HG02852 (cell line): ENCODE measurements around the gene IFT20.
A peak's percentile ranks its signal among the peaks of the same experiment; 100 is the strongest.

Source experiments
- ATAC-seq: cut with Tn5 transposase; IDR thresholded peaks from one replicate; pipeline ENCODE4 v1.9.1; 2021; ENCODE audit warnings: mild to moderate bottlenecking, moderate library complexity; ENCODE audit not compliant: unreplicated experiment

IFT20 gene

DNA sequence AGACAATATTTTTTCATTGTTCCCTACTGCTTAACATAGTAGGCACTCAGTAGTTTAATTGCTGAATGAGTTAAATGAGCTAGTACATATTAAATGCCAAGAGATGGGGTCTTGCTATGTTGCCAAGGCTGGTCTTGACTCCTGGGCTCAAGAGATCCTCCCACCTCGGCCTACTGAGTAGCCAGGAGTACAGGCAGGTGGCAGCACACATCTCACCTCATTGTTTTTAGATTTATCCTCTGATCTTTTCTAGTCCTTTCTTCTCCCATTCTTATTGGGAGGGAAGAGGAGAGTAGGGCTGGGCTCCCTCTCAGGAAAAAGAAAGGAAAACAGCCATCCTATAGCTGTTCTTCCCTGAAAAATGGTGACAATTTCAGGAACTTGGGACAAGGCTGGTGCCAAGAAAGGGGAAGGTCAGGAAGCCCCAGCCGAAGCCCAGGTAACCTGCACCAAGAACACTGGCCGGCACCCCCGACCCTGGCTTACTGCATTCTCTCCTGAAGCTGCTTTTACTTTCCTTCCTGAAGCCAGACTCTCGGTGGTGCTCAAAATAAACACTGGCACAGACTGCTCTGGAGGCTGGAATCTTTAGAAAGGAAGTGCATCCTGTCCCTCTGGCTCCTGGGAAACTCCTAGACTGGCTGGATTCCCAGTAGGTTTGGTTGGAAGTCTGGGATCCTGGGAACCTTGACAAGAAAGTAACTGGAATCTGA lies 2.9 kb upstream of the IFT20 start:
- no peak for ATAC-seq

DNA sequence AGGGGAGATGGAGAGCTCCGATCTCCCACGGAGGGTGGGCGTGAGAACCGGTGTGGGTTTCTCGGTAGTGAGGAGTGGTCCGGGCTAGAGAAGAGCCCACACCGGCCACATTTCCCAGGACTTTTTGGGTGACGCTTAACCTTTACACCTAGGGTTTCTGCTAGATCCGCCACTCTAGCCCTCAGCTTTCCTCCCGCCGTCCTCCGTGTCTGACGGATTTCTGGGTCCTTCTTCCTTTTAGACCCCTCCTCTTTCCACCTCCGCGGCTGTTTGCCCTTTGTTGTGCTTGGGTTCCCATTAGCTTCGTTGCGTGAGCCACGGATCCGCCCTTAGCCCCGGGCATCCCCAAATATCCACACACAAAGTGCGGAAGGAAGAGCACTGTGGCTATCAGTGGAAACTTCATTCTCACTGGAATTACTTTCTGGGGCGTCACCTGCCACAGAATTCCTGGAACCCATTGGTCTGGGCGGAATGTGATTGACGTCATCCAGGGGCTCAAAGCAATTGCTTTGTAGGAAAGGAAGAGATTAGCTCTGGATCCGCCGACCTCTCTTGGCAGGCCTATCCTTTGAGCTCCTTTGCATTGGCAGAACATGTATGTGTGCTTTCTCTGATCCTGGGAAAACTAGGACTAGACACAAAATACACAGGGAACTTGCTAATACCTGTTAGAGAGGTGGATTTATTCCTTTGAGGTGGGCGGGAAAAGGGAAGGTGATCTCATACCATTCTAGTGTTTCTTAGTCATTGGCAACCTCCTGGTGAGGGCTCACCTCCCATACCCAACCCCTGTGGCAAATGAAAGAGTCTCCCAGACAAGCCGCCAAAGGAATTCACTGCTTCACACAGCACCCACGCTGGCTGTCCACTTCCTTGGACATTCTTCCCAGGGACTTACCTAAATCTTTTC lies 943 bp upstream of the IFT20 start:
- ATAC-seq = no peak

DNA sequence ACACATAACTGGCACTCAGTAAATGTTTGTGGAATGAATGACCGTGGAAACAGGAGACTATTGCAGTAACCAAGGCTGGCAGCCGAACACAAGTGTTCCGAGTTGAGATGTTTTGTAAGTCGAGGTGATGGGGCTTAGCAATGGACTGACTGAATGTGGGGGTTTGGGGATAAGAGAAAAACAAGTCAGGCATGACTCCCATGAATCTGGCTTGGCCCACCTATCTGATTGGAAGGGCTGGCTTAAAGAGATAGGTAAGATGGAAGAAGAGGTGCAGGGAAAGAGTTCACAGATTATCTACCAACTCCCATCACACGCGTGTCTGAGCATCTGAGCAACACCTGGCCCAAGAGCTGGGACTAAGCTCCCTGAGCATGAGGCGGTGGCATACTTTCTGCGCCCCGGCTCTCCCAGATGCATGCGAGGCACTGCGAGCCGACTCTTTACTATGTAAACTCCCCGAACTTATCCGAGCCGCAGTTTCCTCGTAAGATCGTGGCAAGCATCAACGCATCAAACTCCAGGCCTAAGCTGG lies 539 bp downstream of the IFT20 start:
- ATAC-seq = no peak

DNA sequence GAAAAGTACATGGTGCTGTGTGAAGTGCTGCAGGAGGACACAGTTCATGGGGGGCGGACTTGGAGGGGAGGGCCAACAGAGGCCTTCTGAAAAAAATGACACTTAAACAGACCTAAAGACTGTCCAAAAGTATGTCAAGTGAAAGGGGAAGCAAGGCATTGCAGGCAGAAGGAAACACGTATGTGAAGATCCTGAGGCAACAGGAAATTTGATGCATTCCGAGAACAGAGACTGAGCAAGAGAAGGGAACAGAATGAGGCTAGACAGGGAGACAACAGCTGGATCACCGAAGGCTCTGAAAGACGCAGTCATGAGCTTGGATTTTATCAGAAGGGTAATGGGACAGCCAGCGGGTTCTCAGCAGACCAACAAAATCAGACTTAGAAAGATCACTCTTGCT lies 1.1 kb downstream of the IFT20 start:
- no peak for ATAC-seq

DNA sequence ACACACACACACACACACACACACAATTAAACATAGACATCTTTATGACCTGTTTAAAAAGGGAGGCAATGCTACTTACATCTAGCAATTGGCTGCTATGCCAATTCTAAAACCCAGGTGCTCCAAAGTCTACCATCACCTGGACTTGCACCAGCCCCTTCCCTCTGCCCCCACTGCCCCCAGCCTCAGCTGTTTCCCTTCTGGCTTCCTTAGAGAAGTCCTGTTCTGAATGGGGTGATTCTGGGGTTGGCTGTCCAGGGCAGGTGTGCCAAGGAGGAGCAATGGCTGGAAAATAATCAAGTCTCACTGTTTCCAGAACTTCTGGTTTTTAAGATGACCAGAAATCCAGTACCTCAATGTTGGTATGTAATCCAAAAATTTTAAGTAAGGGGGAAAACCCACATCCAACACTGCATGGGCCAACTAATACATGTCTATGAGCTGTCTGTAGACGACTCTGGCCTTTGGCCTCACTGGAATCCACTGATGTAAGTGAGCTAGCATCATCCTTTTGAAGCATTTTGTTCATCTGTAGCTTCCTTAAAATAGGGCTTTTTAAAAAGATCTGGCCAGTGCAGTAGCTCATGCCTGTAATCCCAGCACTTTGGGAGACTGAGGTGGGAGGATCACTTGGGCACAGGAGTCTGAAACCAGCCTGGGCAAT lies 2.1 kb downstream of the IFT20 start:
- no peak for ATAC-seq

DNA sequence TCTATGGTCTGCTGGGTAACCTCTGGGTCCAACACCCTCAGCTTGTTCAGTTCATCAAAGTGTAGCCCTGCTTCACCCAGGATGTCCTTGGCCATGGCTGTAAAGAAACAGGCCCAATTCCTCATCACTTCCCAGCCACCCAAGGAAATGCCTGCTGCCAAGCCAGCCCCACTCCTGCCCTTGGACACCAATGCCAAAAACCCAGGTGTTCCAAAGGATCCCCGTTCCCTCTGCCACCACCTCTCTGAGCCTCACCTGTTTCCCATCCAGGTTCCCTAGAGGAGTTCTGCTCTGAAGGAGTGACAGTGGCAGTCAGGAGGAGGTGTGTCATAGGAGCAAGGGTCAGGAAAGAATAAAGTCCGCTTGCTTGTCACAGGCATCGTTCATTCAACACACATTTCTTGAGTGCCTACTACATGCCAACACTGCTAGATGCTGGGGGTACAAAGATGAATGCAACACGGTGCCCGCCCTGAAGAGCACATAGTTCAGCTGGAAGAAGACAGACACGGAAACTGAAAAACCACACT lies 3.3 kb downstream of the IFT20 start:
- no peak for ATAC-seq

DNA sequence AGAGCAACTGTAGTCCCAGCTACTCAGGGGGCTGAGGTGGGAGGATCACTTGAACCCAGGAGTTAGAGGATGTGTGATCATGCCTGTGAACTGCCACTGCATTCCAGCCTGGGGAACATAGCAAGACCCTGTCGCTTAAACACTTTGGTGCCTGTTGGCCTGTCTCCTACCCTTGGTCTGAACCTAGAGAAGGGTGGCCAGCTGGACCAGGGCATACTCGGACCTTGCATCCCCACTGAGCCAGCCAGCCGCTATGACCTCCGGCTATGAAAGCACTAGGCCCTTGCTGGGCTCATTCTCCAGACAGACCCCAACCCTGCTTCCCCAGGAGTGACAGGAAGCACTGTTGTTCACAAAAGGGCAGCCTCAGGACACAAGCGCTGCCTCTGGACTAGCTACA lies 4.6 kb downstream of the IFT20 start:
- ATAC-seq = no peak

DNA sequence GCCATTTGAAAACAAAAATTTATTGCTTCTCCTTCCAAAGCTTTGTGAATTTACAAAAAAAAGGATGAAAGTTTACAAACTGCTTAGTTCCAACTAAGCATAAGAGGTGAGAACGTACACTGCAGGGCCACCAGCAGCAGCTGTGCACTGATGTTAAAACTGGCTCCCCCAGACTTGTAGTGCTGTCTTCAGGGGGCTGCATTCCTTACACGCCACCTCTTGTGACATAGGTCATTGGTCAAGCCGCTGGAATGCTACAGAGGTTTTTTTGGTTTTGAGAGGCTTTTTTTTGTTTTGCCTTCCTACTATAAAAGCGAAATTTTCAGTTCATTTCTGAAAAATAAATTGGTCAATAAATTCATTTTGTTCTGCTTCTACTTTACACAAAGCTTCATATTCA lies 6.9 kb downstream of the IFT20 start:
- ATAC-seq = no peak

DNA sequence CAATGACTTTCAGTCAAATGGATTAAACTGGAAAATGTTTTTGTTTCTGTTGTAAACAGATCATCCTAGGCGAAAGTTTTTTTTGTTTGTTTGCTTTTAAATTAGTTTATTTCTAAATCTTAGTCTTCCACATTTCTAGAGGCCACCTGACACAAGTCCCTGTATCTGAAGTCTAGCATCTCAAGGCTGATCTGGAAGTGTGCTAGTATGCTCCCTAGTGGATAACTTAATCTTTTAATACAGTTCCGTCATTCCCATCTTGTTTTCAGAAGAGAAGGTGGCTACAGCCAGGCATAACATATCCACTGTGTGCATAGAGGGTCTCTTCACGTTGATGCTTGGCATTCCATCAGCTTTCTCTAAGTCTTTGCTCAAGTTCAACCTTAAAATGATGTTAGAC lies 7.6 kb downstream of the IFT20 start:
- no peak for ATAC-seq

DNA sequence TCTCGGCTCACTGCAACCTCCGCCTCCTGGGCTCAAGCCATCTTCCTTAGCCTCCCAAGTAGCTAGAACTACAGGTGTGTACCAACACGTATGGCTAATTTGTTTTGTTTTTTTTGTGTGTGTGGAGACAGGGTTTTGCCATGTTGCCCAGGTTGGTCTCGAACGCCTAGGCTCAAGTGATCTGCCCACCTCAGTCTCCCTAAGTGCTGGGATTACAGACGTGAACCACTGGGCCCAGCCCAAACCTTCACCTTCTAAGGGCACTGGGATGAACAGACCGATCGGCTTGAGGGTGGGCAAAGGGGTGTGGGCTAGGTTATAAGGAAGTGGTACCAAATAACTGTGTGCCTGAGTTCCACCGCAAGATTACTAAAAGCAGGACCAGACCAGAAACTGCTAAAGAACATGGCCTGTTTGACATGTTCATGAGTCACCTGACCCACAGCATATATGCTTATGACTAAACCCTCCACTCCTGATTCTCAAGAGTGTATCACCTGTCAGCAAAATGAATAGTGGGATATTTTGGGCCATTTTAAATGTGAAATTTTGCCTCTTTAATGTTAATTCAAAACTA lies 8.2 kb downstream of the IFT20 start:
- ATAC-seq = peak; percentile 43

DNA sequence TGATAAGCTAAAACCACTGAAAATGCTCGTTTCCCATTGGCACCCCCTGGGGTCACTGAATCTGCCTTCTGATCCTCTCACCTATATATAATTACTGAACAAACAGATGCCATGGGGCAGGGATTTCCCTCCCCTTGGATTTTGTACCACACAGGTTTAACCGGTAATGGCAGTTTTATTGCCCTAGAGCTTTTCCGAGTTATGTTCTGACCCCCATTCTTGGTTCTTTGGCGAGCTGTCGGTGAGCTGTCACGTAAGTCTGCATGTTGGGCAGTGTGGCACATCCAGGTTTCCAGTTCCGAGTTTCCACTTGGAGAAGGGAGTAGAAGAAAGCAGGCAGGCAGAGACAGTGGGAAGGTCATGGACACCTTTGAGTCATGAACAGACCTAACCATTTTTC lies 9.2 kb downstream of the IFT20 start:
- ATAC-seq = no peak

DNA sequence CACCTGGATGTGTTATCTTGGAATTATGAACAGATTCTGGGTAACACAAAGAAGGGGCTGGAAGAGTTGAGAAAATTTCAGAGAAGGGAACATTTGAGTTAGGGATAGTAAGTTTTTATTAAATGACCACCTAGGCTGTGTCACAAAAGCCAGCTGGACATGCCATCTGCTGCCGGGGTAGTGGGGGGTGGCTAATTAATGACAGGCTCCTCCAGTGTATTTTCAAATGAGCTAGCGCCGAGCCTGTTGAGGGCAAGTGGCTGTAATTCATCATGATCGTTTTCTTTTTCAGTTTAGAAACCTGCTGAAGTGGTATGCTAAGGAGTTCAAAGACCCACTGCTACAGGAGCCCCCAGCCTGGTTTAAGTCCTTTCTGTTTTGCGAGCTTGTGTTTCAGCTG lies 10.1 kb downstream of the IFT20 start:
- ATAC-seq = no peak

DNA sequence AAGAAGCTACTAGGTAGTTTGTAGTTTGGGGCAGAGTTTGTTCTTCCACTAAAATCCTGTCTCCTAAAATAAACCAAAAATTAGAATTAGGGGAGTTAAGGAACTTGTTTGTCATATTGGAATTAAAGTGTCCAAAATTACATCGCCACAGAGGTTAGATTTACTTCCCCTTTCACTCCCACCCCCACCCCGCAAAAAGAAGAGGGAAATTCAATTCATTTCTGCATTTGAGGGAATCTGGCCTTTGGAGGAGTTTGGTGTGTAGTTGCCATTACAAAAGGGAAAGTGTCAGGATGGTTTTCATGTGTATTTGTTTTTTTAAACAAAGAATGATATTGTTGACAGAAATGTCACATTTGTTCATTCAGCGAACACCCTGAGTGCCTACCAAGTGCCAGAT lies 10.5 kb downstream of the IFT20 start:
- ATAC-seq = no peak

DNA sequence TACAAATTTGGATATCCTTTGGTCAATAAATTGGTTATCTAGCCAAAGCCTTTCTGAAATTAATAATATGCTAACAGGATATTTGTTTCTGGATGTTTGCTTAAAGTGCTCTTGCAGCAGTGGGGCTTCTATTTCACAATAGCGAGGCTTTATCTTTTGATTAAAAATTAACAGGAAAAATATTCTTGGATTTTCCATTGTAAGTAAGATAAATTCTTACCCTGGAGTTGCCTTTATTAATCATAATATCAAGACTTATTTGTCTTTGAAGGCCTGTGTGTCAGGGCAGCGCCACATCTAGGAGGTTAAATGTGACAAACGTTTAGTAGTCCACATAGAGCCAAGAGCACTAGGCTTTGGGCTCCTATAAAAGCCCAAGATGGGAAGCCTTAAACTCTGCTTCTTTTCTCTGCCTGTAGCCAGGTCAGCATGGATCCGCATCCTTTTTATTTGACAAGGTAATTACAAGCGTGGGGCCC lies 11.0 kb downstream of the IFT20 start:
- ATAC-seq = no peak

DNA sequence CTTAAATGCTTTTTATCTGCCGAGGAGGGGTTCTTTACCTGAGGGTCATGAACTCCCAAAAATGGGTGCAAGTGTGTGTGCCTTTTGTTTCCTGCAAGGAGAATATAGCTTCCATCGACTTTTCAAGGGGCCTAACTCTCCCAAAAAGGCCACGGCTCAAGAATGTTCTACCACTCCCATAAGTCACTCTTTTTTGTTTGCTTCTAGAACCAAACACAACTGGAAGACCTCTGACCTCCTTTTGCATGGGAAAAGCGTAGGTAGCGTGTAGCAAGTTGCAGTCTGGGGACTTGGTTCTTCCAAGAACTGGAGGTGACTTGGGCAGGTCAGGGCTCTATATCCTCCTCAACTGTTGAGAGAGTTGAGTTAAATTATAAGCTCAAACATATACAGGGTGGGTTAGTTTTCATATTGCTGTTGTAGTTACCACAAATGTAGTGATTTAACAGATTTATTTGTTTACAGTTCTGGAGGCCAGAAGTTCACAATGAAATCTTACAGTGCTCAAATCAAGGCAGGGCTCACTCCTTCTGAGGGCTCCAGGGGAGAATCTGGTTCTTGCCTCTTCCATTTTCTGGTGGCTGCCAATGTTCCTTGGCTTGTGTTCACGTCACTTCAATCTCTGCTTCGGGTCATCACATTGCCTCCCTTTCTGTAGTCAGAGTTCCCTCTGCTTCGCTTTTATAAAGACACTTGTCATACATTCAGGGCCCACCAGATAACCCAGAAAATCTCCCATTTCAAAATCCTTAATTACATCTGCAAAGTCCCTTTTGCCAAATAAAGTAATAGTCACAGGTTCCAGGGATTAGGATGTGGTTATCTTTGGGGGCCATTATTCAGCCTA lies 14.8 kb downstream of the IFT20 start:
- ATAC-seq = no peak

DNA sequence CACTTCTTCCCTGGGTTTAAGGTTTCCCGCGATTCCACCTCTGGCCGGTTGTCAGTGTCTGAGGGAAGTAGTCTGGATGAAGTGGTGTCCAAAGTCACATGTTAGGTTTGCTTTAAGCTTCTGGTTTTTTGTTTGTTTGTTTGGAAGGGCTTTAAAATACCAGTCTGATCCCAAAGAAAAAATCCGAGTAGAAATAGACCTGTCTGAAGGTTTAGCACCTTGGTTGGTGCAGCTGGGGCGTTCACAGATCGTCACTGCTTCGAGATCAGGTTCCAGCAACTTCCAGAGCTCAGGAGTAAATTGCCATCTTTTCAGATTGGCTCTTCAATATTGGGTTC lies 15.7 kb downstream of the IFT20 start:
- ATAC-seq = no peak

DNA sequence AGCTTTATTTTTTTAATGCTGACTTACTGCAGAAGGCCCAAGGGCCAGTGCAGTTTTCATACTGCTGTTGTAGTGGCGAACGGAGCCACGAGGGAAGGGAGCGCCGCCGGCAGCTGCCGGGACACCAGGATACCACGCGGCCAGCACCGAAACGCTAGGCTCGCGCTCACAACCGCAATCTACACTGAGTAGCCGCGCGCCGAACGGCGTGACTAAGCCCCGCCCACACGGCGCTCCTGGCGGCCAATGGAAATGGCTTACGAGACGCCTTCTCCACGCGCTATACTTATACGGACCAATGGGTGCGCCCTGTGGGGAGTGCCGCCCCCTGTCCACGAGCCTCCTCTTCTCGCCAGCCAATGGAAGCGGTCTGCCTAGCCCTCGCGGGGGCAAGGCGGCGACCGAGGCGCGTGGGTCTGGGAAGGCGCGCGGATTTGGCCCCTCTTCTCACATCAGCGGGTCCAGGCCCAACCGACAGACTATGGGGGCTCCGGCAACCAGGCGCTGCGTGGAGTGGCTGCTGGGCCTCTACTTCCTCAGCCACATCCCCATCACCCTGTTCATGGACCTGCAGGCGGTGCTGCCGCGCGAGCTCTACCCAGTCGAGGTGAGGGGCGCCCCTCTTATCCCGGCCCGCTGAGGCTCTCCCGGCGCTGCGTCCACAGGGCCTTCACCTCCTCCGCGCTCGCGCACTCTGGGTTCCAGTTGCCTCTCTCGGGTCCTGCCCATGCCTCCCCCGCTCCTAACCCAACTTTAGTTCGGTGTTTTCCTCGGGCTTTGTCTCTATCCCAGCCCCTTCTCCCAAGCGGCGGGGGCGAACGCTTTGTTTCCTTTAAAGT lies 16.3 kb downstream of the IFT20 start, which contains the start of gene TMEM97:
Gene TMEM97, plus strand, starts transcription at position 442 of the 839 bp plus-strand sequence. Its CDS starts 40 bp downstream, at position 482.
- peak; percentile 95 for ATAC-seq

DNA sequence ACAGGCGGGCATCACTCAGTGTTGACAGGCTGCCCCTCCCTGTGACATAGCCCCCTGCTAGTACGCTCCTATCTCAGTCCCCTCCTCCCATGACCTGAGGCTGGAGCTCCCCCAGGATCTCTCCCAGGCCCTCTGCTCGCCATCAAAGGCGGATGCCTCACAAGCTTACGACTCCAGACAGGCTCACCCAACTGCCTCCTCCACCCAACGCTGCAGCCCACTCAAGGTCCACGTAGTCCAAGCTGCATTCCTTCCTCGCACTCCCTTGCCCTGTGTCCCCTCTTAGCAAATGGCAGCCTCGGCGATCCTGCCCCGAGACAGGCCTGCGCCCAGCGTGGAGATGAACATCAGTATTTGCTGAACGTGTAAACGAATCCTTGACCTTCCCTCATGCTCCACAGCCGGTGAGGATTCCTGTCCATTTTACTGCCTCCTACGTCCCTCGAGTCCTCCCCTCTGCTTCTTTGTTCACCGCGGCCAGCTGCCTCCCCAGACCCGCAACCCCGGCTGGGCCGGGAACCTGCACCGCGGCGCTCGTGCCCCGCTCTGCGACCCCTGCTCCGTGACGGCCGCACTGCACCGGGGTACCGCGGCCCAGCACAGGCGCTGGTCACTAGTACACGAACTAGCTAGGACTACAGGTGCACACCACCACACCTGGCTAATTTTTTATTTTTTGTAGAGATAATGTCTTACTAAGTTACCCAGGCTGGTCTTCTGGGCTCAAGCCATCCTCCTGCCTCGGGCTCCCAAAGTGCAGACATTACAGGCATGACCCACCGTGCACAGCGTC lies 17.1 kb downstream of the IFT20 start:
- peak; percentile 6 for ATAC-seq
